Measurements from ENCODE around the gene FARP1. TPM values are rescaled to one million over a fixed set of nuclear protein-coding genes. Genes with fewer than 3 reads are reported as not detected.

FARP1 gene
- total RNA-seq, 1 experiment from 2014 or later = 96.6 TPM

DNA sequence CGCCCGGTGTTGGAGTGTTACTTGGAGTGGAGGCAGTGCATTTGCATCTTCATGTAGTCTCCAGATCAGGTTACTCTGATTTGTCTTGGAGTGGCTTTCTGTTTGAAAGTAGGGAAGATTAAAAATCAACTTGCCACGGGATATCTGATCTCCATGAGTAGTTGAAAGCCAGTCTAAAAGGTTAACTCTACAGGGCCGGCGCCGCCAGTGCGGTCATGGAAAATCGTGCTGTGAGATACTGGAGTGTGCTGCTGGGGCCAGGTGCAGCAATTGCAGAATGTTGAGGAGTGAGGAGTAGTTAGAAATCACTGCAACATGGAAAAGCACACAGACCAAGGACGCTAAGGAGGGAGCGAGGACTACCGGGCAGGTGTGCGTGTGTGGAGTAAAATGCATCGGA, 259.0 kb downstream of the FARP1 start (continued):
- TF ChIP-seq, protein P1, sequence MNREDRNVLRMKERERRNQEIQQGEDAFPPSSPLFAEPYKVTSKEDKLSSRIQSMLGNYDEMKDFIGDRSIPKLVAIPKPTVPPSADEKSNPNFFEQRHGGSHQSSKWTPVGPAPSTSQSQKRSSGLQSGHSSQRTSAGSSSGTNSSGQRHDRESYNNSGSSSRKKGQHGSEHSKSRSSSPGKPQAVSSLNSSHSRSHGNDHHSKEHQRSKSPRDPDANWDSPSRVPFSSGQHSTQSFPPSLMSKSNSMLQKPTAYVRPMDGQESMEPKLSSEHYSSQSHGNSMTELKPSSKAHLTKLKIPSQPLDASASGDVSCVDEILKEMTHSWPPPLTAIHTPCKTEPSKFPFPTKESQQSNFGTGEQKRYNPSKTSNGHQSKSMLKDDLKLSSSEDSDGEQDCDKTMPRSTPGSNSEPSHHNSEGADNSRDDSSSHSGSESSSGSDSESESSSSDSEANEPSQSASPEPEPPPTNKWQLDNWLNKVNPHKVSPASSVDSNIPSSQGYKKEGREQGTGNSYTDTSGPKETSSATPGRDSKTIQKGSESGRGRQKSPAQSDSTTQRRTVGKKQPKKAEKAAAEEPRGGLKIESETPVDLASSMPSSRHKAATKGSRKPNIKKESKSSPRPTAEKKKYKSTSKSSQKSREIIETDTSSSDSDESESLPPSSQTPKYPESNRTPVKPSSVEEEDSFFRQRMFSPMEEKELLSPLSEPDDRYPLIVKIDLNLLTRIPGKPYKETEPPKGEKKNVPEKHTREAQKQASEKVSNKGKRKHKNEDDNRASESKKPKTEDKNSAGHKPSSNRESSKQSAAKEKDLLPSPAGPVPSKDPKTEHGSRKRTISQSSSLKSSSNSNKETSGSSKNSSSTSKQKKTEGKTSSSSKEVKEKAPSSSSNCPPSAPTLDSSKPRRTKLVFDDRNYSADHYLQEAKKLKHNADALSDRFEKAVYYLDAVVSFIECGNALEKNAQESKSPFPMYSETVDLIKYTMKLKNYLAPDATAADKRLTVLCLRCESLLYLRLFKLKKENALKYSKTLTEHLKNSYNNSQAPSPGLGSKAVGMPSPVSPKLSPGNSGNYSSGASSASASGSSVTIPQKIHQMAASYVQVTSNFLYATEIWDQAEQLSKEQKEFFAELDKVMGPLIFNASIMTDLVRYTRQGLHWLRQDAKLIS (CRISPR knock-in tag; IDR thresholded peaks at IDR 0.05; ENCODE audit: borderline replicate concordance) = no peak

- DNase-seq (ENCODE audit: low spot score) = no peak
- POLR2A ChIA-PET = interaction anchor here (0.6 kb wide), 2 partner anchors 65 to 81 kb away, joined by 3 to 7 read pairs; no protein-coding TSS in a partner anchor
- Mint-ChIP-seq H3K4me3 (no peak overlapping the region), H3K27me3 (ENCODE audit: low read depth) (no peaks in the 10 kb centered on the region), H3K9me3 (no peaks in the 10 kb centered on the region), H3K4me1 (peaks cover 21% of the 10 kb centered on the region), H3K36me3 (peaks cover 4% of the 10 kb centered on the region; the same call in 1 of the 2 replicates), H3K27ac (no peak overlapping the region)
- no peak for TF ChIP-seq ZNF317 (CRISPR knock-in tag; IDR thresholded peaks at IDR 0.05; ENCODE audit: borderline replicate concordance, low read depth)
- no peak for TF ChIP-seq EMX1 (CRISPR knock-in tag; IDR thresholded peaks at IDR 0.05)
- no peak for TF ChIP-seq ATF6 (CRISPR knock-in tag; IDR thresholded peaks at IDR 0.05)
- no peak for TF ChIP-seq FOXP1 (CRISPR knock-in tag; IDR thresholded peaks at IDR 0.05; ENCODE audit: borderline replicate concordance)
- TF ChIP-seq FOXK1 (CRISPR knock-in tag; IDR thresholded peaks at IDR 0.05) = no peak
- no peak for TF ChIP-seq ZNF671 (CRISPR knock-in tag; IDR thresholded peaks at IDR 0.05)
- TF ChIP-seq MAX (CRISPR knock-in tag; IDR thresholded peaks at IDR 0.05) = no peak
- TF ChIP-seq, protein P2, sequence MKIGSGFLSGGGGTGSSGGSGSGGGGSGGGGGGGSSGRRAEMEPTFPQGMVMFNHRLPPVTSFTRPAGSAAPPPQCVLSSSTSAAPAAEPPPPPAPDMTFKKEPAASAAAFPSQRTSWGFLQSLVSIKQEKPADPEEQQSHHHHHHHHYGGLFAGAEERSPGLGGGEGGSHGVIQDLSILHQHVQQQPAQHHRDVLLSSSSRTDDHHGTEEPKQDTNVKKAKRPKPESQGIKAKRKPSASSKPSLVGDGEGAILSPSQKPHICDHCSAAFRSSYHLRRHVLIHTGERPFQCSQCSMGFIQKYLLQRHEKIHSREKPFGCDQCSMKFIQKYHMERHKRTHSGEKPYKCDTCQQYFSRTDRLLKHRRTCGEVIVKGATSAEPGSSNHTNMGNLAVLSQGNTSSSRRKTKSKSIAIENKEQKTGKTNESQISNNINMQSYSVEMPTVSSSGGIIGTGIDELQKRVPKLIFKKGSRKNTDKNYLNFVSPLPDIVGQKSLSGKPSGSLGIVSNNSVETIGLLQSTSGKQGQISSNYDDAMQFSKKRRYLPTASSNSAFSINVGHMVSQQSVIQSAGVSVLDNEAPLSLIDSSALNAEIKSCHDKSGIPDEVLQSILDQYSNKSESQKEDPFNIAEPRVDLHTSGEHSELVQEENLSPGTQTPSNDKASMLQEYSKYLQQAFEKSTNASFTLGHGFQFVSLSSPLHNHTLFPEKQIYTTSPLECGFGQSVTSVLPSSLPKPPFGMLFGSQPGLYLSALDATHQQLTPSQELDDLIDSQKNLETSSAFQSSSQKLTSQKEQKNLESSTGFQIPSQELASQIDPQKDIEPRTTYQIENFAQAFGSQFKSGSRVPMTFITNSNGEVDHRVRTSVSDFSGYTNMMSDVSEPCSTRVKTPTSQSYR (CRISPR knock-in tag; IDR thresholded peaks at IDR 0.05) = no peak
- TF ChIP-seq, protein P1 (CRISPR knock-in tag; IDR thresholded peaks at IDR 0.05; ENCODE audit: borderline replicate concordance) = no peak
- TF ChIP-seq NFYB (CRISPR knock-in tag; conservative IDR thresholded peaks at IDR 0.05; ENCODE audit: low read depth) = no peak
- TF ChIP-seq TEAD1 (CRISPR knock-in tag; IDR thresholded peaks at IDR 0.05) = no peak
- no peak for ATAC-seq
- CTCF ChIA-PET = interaction anchor here (4.5 kb wide), 1 partner anchor 369 kb away, joined by 26 read pairs; no protein-coding TSS in a partner anchor
Observed at GRCh38 chr13:98403076-98403475, 260.2 kb downstream of the FARP1 start.

Measured in WTC11 (cell line).